SK-N-SH (cell line): Measurements from ENCODE around the gene PRSS1.

ENCODE experiments used
- CHD2 ChIP-seq: fragments of 150-350 bp; IDR thresholded peaks from 2 replicates; pipeline ENCODE4 v1.6.1; 2018; ENCODE audit warnings: low read length; ENCODE audit not compliant: partially characterized antibody
- CTCF ChIP-seq: fragments of 200-600 bp; sonication (generic); IDR thresholded peaks from 2 replicates; pipeline ENCODE4 v1.6.1; 2017; ENCODE audit warnings: antibody characterized with exemption, mild to moderate bottlenecking, moderate library complexity
- EP300 ChIP-seq, 2 experiments: IDR thresholded peaks; 2 replicates each; pipeline versions ENCODE4 v1.4.0 to v1.6.1; 2012; ENCODE audit warnings: borderline replicate concordance in 1 of 2, low read depth in 1 of 2, low read length in 1 of 2
- TEAD4 ChIP-seq: IDR thresholded peaks from 2 replicates; pipeline ENCODE4 v1.4.0; 2012; ENCODE audit warnings: mild to moderate bottlenecking, borderline replicate concordance; ENCODE audit not compliant: insufficient read depth
- ZBTB33 ChIP-seq: IDR thresholded peaks from 2 replicates; pipeline ENCODE4 v1.4.0; 2012; ENCODE audit warnings: low read depth, borderline replicate concordance

- TF ChIP-seq CHD2 (no peak), TEAD4 (no peak), CTCF (no peak), ZBTB33 (no peak), EP300 (IDR thresholded peaks at IDR 0.05; ENCODE audit: borderline replicate concordance in 1 of 2, low read depth in 1 of 2, low read length in 1 of 2) (no peak)
These were observed 1.2 kb downstream of the PRSS1 start for GRCh38 chr7:142750321-142750938.
